ENCODE data around the gene UBE2U. TPM values are rescaled to one million over a fixed set of nuclear protein-coding genes. Genes with fewer than 3 reads are reported as not detected.

UBE2U gene
- total RNA-seq, 2 donors from 2014 or later: not detected

- ATAC-seq: peak; percentile 69
- no peak for DNase-seq
- intact Hi-C loops (cut with DNase I, micrococcal nuclease): no loop called here
These were observed 112.0 kb downstream of the UBE2U start for GRCh38 chr1:64315402-64315801.

Measured in left colon (tissue), 2 donors.